ENCODE measurements around the gene UBTD2. TPM values are rescaled to one million over a fixed set of nuclear protein-coding genes. Genes with fewer than 3 reads are reported as not detected.
"Not testable (repeated sequence)": the region's sequence is repeated elsewhere in the genome, so short reads cannot be mapped to it uniquely, and the experiment has no call there.

Gene UBTD2
- total RNA-seq, 1 donor from 2014 or later, result 6.8 TPM

DNA sequence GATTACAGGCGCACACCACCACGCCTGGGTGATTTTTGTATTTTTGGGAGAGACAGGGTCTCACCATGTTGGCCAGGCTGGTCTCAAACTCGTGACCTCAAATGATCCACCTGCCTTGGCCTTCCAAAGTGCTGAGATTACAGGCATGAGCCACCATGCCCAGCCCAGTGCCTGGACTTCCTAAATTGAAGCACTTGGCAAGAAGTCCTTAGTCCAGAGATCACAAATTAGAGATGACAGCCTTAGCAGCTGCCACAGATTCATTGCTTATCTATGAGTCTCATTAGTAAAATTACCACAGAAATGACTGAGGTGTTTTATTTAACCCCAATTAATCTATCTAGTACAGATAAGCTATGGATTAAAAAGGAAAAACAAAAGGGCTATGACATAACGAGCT, 70.4 kb downstream of the UBTD2 start:
- intact Hi-C loops (cut with DNase I), result no loop called here

DNA sequence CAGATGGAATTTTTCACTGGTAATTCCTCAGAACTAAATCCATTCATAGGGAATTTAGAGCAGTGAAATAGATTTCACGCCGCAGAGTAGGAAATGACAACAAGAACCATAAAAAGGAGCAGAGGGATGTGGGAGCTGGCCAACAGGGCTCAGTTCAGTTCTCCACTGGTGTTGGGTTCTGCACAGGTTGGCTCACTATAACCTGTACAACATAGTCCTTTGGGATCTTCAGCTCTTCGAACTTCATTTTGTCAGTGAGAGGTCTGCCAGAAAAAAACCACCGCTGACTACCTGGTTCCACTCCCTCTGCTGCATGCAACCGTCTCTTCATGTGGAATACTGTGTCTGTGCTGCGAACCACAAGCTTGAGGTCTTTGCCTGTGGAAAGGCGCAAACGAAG, 71.9 kb downstream of the UBTD2 start:
- Histone ChIP-seq H3K27me3 (no peaks in the 10 kb centered on the region), H3K36me3 (peaks cover 5 to 21% of the 10 kb centered on the region in 2 donors), H3K4me1 (no peaks in the 10 kb centered on the region), H3K27ac (no peak overlapping the region), H3K9me3 (no peaks in the 10 kb centered on the region), H3K4me3 (no peak overlapping the region)
- TF ChIP-seq CTCF (IDR thresholded peaks at IDR 0.05), result no peak
- intact Hi-C loops (cut with DNase I), result no loop called here
- no peak for DNase-seq (ENCODE audit: low spot score in 2 of 2)

More for the DNA sequence above, 70.4 kb downstream of the UBTD2 start:
- DNase-seq (ENCODE audit: low spot score in 2 of 2), result no peak
- TF ChIP-seq CTCF (IDR thresholded peaks at IDR 0.05), result no peak
- Histone ChIP-seq H3K9me3 (no peaks in the 10 kb centered on the region), H3K4me3 (no peak overlapping the region), H3K27me3 (no peaks in the 10 kb centered on the region), H3K4me1 (no peaks in the 10 kb centered on the region), H3K27ac (no peak overlapping the region), H3K36me3 (peaks cover 5 to 21% of the 10 kb centered on the region in 2 donors)

DNA sequence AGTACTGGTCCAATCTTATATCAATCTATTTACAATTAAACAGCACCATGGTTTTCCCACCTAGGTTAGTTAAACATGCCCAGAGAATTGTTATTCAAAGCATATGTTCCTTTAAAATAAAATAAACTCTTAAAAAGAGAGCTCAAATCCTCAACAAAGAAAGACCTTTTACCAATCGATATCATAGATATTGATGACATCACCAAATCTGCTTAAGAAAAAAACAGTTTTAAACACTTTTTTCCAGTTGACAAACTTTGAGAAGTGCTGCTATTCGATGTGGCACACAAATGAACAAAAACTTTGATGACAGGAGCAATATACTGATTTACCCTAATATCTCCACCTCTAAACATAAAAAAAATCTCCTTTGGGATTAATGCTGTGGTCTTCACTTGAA, 73.8 kb downstream of the UBTD2 start:
- Histone ChIP-seq H3K9me3 (no peaks in the 10 kb centered on the region), H3K27ac (no peak overlapping the region), H3K27me3 (no peaks in the 10 kb centered on the region), H3K36me3 (peaks cover 5 to 21% of the 10 kb centered on the region in 2 donors), H3K4me1 (no peaks in the 10 kb centered on the region), H3K4me3 (no peak overlapping the region)
- no peak for TF ChIP-seq CTCF (IDR thresholded peaks at IDR 0.05)
- no peak for DNase-seq (ENCODE audit: low spot score in 2 of 2)
- intact Hi-C loops (cut with DNase I), result no loop called here

- Histone ChIP-seq H3K27me3 (no peaks in the 10 kb centered on the region), H3K4me1 (no peaks in the 10 kb centered on the region), H3K9me3 (no peaks in the 10 kb centered on the region), H3K27ac (no peak overlapping the region), H3K36me3 (peaks cover 5 to 21% of the 10 kb centered on the region in 2 donors), H3K4me3 (no peak overlapping the region)
- no peak for DNase-seq (ENCODE audit: low spot score in 2 of 2)
- no peak for TF ChIP-seq CTCF (IDR thresholded peaks at IDR 0.05)
- intact Hi-C loops (cut with DNase I), result no loop called here
These were observed 76.1 kb downstream of the UBTD2 start for GRCh38 chr5:172207511-172207910.

- H3K27me3 ChIP-seq; DNase-seq (ENCODE audit: low spot score in 2 of 2); H3K4me1 ChIP-seq; H3K4me3 ChIP-seq; H3K27ac ChIP-seq; H3K9me3 ChIP-seq; intact Hi-C loops (cut with DNase I): not testable (repeated sequence)
- H3K36me3 ChIP-seq, result peaks cover 0 to 12% of the 10 kb centered on the region in 2 donors
These were observed 77.6 kb downstream of the UBTD2 start for GRCh38 chr5:172205984-172206383.

- Histone ChIP-seq H3K27me3 (no peaks in the 10 kb centered on the region), H3K4me3 (no peak overlapping the region), H3K36me3 (no peaks in the 10 kb centered on the region), H3K4me1 (no peaks in the 10 kb centered on the region), H3K9me3 (no peaks in the 10 kb centered on the region), H3K27ac (no peak overlapping the region)
- TF ChIP-seq CTCF (IDR thresholded peaks at IDR 0.05), result no peak
- intact Hi-C loops (cut with DNase I), result no loop called here
- no peak for DNase-seq (ENCODE audit: low spot score in 2 of 2)
These were observed 83.1 kb downstream of the UBTD2 start for GRCh38 chr5:172200476-172200875.

All from ascending aorta (tissue), 2 donors.